Putamen (tissue), 1 donor: Measurements from ENCODE around the gene CITED4.

Source experiments
- DNase-seq: peaks from one replicate; pipeline ENCODE4 v3.0.0-alpha.2; 2016; ENCODE audit warnings: low spot score

Gene CITED4

DNA sequence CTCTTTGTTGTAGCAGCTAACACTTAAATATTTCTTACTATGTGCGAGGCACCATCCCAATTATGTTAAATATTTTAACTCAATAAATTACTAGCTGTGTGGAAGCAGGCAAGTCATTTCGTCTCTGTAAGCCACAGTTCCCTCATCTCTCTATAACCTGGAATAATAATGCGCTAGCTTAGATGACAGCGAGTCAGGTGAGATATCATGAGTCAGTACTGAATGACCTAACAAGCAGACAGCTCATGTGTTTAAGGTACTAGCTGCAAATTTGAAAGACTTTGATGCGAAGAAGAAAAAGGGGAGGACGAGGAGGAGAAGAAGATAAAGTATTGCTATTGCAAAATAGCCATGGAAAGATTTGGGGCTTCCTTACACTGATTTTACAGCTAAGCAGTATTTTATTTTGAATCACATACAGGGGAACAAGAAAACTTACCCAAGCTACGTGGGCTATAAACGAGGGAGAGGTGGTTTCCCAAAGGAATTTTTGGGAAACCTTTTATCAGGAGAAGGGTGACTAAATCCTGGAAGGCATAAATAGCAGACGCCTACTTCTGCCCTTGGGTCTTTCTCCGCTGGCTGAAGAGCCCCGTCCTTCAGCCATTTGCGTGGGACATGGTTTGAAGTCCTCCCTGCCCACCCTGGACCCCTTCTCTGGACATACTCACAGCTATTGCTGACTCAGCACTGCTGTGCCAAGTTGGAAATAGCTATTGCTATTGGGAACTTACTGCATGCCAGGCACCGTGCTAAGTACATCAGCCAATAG lies 8.9 kb downstream of the CITED4 start:
- DNase-seq: no peak

- no peak for DNase-seq
These were observed 10.5 kb downstream of the CITED4 start for GRCh38 chr1:40851643-40852042.

DNA sequence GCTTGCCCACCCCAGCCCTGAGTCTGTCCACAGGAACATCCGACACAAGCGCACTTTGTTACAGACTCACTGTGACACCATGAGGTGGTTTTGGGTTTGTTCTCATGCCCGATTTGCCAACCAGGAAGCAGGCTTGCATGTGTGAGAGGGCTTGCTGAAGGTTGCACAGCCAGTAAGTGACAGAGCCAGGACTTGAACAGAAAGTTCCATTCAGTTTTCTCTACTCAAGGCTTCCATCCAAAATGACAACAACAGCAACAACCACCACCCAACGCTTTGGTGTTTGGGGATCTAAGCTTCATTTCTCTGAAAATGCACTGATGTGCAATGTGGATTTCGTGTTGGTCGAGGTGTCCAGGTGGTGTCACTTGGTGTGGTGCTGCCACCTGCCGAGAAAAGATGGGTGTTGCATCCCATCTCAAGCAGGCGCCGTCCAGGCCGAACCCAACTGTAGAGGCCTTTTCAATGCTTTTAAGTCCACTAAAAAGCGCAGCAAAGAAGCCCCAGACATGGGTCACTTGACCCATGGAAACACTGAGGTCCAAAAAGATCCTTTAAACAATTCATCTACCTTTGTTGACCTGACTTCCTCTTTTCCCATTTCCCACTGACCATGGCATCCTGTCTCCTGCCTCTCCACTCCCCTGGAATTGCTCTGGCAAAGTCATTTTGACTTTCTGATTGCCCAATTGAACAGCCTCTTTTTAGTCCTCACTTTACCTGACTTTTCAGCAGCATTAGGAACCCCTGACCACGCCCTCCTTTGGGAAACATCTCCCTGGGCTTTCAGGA lies 12.2 kb downstream of the CITED4 start:
- DNase-seq: peak; percentile 62

- DNase-seq: no peak
These were observed 13.5 kb downstream of the CITED4 start for GRCh38 chr1:40848530-40849189.

GRCh38 chr1:40847023-40847745 lies 15.0 kb downstream of the CITED4 start:
- peak; percentile 81 for DNase-seq

DNA sequence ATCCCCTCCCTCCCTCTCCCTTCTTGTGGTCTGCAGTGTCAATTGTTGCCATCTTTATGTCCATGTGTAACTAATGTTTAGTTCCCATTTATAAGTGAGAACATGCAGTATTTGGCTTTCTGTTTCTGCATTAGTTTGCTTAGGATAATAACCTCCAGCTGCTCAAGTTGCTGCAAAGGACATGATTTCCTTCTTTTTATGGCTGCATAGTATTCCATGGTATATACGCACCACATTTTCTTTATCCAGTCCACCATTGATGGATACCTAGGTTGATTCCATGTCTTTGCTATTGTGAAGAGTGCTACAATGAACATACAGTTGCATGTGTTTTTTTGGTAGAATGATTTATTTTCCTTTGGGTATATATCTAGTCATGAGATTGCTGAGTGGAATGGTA lies 16.3 kb downstream of the CITED4 start:
- DNase-seq: no peak

- DNase-seq: no peak
These were observed 17.0 kb downstream of the CITED4 start for GRCh38 chr1:40844887-40845878.

GRCh38 chr1:40844079-40844478 lies 18.1 kb downstream of the CITED4 start:
- no peak for DNase-seq

DNA sequence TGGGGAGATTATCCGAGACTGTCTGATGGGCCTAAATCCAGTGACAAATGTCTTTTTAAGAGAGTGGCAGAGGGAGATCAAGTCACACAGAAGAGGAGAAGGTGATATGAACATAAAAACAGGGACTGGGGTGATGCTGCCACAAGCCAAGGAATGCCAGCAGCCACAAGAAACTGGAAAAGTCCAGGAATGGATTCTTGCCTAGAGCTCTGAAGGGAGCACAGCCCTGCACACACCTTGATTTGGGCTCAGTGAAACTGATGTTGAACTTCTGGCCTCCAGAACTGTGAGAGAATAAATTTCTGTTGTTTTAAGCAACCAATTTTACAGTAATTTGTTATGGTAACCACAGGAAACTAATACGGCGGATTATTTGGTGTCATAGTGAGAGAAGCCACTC lies 19.5 kb downstream of the CITED4 start:
- DNase-seq: no peak

DNA sequence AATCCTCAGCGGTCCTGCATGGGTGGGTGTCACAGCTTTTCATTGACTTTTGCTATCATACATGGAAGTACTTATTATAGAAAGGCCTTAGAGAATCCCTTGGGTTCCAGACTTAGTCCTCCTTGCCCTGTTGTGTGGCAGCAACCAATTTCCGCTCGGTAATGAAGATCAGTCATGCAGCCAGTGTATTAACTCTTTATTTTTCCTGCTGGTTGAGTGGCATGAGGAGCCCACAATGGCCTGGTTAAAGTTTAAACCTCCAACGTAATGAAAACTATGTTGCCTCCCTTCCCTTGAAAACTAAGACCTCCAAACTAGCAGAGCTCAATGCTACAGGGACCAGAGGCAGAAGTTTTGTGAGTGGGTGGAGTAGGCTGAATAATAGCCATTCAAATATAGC lies 20.0 kb downstream of the CITED4 start:
- DNase-seq: no peak

DNA sequence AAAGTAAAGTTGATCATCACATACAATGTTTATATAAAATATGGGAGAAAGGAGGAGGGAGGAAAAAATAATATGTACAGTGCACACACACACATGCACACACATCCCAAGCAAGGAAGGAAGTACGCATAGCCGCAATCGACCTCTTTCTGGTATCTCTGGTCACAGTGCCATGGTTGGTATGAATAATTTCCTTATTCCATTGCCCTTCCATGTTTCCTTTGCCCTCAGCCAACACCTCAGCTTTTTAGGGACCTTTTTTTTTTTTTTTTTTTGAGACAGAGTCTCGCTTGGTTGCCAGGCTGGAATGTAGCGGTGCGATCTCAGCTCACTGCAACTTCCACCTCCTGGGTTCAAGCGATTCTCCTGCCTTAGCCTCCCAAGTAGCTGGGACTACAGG lies 20.6 kb downstream of the CITED4 start:
- no peak for DNase-seq

DNA sequence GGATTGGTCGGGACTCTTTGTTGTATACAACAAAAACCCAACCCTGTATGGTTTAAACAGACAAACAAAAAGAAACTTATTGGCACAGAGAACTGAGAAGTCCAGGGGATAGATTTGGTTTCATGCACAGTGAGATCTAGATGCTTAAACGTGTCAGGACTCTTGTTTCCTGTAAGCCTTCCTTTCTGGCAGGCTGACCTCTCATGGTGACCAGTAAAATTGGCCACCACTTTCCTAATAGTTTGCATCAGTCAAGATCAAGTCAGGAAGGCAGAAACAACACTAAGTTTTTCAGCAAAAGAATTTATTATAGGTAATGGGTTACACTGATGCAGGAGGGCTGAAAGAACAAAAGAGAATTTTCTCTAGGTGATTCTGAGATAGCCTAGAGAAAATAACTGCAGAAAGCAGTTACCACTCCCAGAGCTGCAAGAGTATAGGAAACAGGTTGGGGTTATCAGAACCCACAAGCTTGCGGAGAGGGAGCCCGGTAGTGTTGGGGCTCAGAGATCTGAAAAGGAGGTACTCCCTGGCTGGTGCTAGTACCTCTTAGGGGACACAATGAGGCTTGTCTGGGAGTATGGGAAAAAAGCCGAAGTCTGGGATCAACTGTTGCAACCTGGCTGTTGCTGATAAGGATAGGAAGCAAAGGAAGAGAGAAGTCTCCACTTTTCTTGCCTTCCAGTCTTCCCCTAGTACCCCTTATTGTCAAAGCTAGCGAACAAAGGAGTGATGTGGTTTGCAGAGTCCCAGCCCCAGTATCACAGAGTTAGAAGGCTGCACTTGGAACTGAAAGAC lies 21.4 kb downstream of the CITED4 start:
- DNase-seq: no peak

GRCh38 chr1:40839943-40840335 lies 22.2 kb downstream of the CITED4 start:
- DNase-seq: no peak

DNA sequence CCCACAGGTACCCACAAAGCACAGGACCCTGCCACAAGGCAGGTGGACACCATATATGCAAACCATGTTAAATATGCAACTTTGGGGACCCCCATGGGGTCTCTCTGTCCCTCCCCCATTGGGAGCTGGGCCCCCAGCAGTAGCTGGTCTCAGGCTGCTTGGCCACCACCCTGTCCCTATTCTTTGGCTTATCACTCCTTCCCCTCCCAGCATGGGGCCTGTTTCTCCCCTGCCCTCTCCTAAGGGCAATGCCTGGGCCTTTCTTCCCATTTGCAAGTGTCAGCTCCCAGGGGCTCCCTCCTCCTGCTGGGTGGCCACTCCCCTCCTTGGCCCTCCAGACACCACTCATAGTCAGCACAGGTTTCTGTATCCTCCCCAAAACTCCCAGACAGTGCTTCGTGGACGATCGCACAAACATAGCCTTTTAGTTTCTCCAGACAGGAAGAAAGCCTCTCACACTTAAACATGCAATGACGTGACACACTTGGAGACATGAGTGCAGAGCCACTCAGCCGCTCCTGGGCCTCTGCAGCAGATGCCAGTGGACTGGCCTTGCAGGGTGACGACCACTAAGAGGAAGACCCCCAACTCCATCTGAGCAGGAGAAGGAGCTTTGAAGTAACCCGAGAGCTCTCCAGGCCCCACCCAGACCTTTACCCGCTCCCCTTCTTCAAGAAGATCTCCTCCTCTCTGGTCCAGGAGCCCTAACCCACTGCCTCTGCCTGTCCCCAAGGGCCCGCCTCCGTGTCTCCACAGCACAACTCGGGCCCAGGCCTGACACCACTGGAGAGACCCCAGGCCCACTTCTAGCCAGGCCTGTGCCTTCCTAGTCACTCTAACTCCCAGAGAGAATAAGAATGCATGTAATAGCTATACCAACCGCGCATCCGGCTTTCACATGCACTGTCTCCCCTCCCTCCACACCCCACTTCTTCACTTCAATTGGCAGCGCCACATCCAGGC lies 22.9 kb downstream of the CITED4 start:
- no peak for DNase-seq

GRCh38 chr1:40838045-40838979 lies 23.9 kb downstream of the CITED4 start:
- no peak for DNase-seq

DNA sequence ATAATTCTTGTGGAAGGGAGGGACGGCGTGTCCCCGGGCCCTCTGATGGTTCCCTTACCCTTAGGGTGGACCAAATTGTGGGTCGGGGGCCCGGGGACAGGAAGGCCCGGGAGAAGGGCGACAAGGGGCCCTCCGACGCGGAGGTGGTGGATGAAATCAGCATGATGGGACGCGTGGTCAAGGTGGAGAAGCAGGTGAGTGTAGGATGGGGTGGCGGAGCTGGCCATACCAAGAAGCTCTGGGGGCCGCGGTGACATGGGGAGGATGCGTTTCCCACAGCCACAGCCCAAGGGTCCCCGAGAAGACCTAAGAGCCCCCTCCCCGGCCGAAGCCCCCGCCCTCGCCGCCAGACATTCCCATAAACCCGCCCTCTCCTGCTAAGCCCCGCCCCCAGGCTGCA lies 24.6 kb downstream of the CITED4 start:
- no peak for DNase-seq

DNA sequence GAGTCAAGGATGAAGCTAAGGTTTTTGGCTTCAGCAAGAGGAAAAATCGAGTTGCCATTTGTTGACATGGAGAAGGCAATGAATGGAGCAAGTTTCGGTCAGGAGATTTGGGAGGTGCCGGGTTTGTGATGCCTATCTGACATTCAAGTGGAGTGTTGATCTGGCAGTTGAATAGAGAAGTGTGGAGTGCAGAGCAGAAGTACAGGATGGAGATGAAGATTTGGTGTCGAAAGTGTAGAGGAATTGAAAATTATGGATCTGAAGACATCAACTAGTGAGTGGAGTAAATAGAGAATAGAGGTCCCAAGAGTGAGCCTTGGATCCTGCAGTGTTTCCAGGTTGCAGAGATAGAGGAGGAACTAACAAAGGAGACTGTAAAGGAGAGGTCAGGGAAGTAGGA lies 25.9 kb downstream of the CITED4 start:
- DNase-seq: no peak
